ENCODE results near the gene TMEM108. TPM values are rescaled to one million over a fixed set of nuclear protein-coding genes. Genes with fewer than 3 reads are reported as not detected.

The TMEM108 gene
- polyA plus RNA-seq, 3 donors, result not detected

DNA sequence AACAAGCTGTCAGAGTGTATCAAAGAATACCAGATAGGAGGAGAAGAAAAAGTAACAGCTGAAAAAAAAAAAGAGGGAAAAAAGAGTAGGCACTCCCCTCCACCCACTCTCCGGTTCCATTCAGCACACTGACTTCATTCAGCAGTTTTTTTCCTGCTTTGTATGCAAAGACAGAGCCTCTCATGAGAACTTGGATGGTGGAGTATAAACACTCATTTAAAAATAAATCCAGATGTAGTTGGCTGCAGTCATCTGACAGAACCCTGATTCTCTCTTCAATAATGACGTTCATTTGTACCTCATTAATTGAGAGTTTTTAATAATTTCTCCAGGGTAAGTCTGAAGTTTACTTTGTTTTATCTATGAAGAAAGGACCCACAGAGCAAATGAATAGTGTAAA is 81.0 kb downstream of the TMEM108 start:
- peaks cover 0 to 2% (median 0%) of the 10 kb centered on the region in 7 donors for H3K9me3 Mint-ChIP-seq
- TF ChIP-seq, protein P1, sequence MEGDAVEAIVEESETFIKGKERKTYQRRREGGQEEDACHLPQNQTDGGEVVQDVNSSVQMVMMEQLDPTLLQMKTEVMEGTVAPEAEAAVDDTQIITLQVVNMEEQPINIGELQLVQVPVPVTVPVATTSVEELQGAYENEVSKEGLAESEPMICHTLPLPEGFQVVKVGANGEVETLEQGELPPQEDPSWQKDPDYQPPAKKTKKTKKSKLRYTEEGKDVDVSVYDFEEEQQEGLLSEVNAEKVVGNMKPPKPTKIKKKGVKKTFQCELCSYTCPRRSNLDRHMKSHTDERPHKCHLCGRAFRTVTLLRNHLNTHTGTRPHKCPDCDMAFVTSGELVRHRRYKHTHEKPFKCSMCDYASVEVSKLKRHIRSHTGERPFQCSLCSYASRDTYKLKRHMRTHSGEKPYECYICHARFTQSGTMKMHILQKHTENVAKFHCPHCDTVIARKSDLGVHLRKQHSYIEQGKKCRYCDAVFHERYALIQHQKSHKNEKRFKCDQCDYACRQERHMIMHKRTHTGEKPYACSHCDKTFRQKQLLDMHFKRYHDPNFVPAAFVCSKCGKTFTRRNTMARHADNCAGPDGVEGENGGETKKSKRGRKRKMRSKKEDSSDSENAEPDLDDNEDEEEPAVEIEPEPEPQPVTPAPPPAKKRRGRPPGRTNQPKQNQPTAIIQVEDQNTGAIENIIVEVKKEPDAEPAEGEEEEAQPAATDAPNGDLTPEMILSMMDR (IDR thresholded peaks at IDR 0.05), result no peak
- H2AFZ ChIP-seq (ENCODE audit: insufficient read depth, low read depth, low read length, poor library complexity, severe bottlenecking), result no peak overlapping the region
- no peaks in the 10 kb centered on the region for H3K9me3 ChIP-seq (replicated peaks in 1 of 2; ENCODE audit: control insufficient read depth in 1 of 2, insufficient read depth in 1 of 2, low read length in 2 of 2)
- H3K4me3 ChIP-seq (replicated peaks in 1 of 3; ENCODE audit: low read depth in 2 of 3, low read length in 3 of 3), result no peak overlapping the region
- no peaks in the 10 kb centered on the region for H4K20me1 ChIP-seq (ENCODE audit: insufficient read depth, low read length)
- no peaks in the 10 kb centered on the region for H3K27me3 ChIP-seq (ENCODE audit: control insufficient read depth in 2 of 2, insufficient read depth in 2 of 2, low read length in 2 of 2)
- no peak overlapping the region for H3K4me3 Mint-ChIP-seq
- no peak for DNase-seq
- H3K79me2 ChIP-seq (ENCODE audit: insufficient read depth, low read length), result no peaks in the 10 kb centered on the region
- H3K4me1 Mint-ChIP-seq, result no peaks in the 10 kb centered on the region
- no peaks in the 10 kb centered on the region for H3K36me3 ChIP-seq (replicated peaks in 1 of 2; ENCODE audit: control insufficient read depth in 1 of 2, insufficient read depth in 2 of 2, low read length in 2 of 2)
- WGBS (ENCODE audit: insufficient coverage), result no CpG with 5 or more reads among the region's 2 CpGs
- H3K4me1 ChIP-seq (ENCODE audit: control insufficient read depth in 1 of 2, insufficient read depth in 2 of 2, low read length in 2 of 2), result no peaks in the 10 kb centered on the region
- peaks cover 0 to 1% (median 1%) of the 10 kb centered on the region in 3 donors for H3K27me3 Mint-ChIP-seq (ENCODE audit: low read depth in 3 of 3)
- no peaks in the 10 kb centered on the region for H3K36me3 Mint-ChIP-seq
- intact Hi-C loops (cut with micrococcal nuclease), result no loop called here
- H3K27ac ChIP-seq (ENCODE audit: low read depth in 1 of 2, low read length in 2 of 2), result no peak overlapping the region
- H3K27ac Mint-ChIP-seq, result no peak overlapping the region
- H3K9ac ChIP-seq (ENCODE audit: insufficient read depth, low read length, poor library complexity, severe bottlenecking), result no peak overlapping the region
- H3K4me2 ChIP-seq (replicated peaks; ENCODE audit: extremely low read depth, low read length, poor library complexity, severe bottlenecking), result no peak overlapping the region

DNA sequence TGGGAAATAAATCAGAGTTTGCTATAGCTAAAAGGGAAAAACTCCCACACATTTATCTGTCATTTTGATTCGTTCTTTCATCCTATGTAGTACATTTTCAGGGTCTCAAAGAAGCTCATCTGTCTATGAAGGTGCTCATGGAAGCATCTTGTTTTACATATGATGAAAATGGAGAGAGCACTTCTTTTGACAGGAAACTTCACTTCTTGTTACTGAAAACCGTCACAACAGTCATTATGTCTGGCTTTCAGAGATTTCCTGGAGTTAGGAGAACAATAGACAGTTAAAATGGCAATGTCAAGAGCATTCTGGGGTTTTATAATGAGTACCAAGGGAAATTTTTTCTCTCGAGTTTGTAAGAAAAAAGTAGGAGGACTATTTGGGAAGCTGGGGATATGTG is 83.3 kb downstream of the TMEM108 start:
- intact Hi-C loops (cut with micrococcal nuclease), result no loop called here
- H3K27ac ChIP-seq (ENCODE audit: low read depth in 1 of 2, low read length in 2 of 2), result no peak overlapping the region
- no peak overlapping the region for H2AFZ ChIP-seq (ENCODE audit: insufficient read depth, low read depth, low read length, poor library complexity, severe bottlenecking)
- no peak overlapping the region for H3K4me3 ChIP-seq (replicated peaks in 1 of 3; ENCODE audit: low read depth in 2 of 3, low read length in 3 of 3)
- H3K9me3 Mint-ChIP-seq, result peaks cover 0 to 2% (median 0%) of the 10 kb centered on the region in 7 donors
- no peaks in the 10 kb centered on the region for H3K4me1 Mint-ChIP-seq
- WGBS (ENCODE audit: insufficient coverage), result no CpG with 5 or more reads among the region's 3 CpGs
- peaks cover 0 to 3% (median 1%) of the 10 kb centered on the region in 3 donors for H3K27me3 Mint-ChIP-seq (ENCODE audit: low read depth in 3 of 3)
- no peaks in the 10 kb centered on the region for H3K9me3 ChIP-seq (replicated peaks in 1 of 2; ENCODE audit: control insufficient read depth in 1 of 2, insufficient read depth in 1 of 2, low read length in 2 of 2)
- H3K27me3 ChIP-seq (ENCODE audit: control insufficient read depth in 2 of 2, insufficient read depth in 2 of 2, low read length in 2 of 2), result no peaks in the 10 kb centered on the region
- DNase-seq, result no peak
- H3K4me1 ChIP-seq (ENCODE audit: control insufficient read depth in 1 of 2, insufficient read depth in 2 of 2, low read length in 2 of 2), result no peaks in the 10 kb centered on the region
- H3K36me3 ChIP-seq (replicated peaks in 1 of 2; ENCODE audit: control insufficient read depth in 1 of 2, insufficient read depth in 2 of 2, low read length in 2 of 2), result no peaks in the 10 kb centered on the region
- no peak overlapping the region for H3K27ac Mint-ChIP-seq
- H3K36me3 Mint-ChIP-seq, result no peaks in the 10 kb centered on the region
- no peak overlapping the region for H3K4me2 ChIP-seq (replicated peaks; ENCODE audit: extremely low read depth, low read length, poor library complexity, severe bottlenecking)
- no peaks in the 10 kb centered on the region for H4K20me1 ChIP-seq (ENCODE audit: insufficient read depth, low read length)
- H3K79me2 ChIP-seq (ENCODE audit: insufficient read depth, low read length), result no peaks in the 10 kb centered on the region
- TF ChIP-seq, protein P1 (IDR thresholded peaks at IDR 0.05), result no peak
- no peak overlapping the region for H3K9ac ChIP-seq (ENCODE audit: insufficient read depth, low read length, poor library complexity, severe bottlenecking)
- no peak overlapping the region for H3K4me3 Mint-ChIP-seq

Measured in CD14-positive monocyte (primary cell).